HUES64 (cell line): ENCODE measurements around the gene ZMYM5.
"Not testable (repeated sequence)": the region's sequence is repeated elsewhere in the genome, so short reads cannot be mapped to it uniquely, and the experiment has no call there.

Experiments
- H3K27ac ChIP-seq: 2 replicates; pipeline ENCODE4 v1.7.0; 2013; ENCODE audit warnings: low read depth, low read length, inconsistent platforms
- H3K27me3 ChIP-seq: 2 replicates; pipeline ENCODE4 v1.6.1; 2013; ENCODE audit warnings: mild to moderate bottlenecking, low read length; ENCODE audit not compliant: insufficient read depth
- H3K36me3 ChIP-seq: 2 replicates; pipeline ENCODE4 v1.6.1; 2013; ENCODE audit warnings: mild to moderate bottlenecking, low read length; ENCODE audit not compliant: insufficient read depth
- H3K4me1 ChIP-seq: 2 replicates; pipeline ENCODE4 v1.6.1; 2013; ENCODE audit warnings: mild to moderate bottlenecking, low read length, moderate library complexity; ENCODE audit not compliant: insufficient read depth
- H3K4me3 ChIP-seq: 2 replicates; pipeline ENCODE4 v1.5.1; 2013; ENCODE audit warnings: mild to moderate bottlenecking, low read length, moderate library complexity
- H3K9ac ChIP-seq: 2 replicates; pipeline ENCODE4 v1.6.1; 2013; ENCODE audit warnings: mild to moderate bottlenecking, low read depth, low read length
- H3K9me3 ChIP-seq: 2 replicates; pipeline ENCODE4 v1.6.1; 2013; ENCODE audit warnings: low read depth, low read length; ENCODE audit not compliant: insufficient read depth
- WGBS: fragments of 150-250, 120-280 bp; methylation state at CpG from one replicate; pipeline ENCODE4 v1.1.7; 2013; ENCODE audit warnings: missing lambda C conversion rate; 5-methylcytosine and 5-hydroxymethylcytosine counted together

The ZMYM5 gene

DNA sequence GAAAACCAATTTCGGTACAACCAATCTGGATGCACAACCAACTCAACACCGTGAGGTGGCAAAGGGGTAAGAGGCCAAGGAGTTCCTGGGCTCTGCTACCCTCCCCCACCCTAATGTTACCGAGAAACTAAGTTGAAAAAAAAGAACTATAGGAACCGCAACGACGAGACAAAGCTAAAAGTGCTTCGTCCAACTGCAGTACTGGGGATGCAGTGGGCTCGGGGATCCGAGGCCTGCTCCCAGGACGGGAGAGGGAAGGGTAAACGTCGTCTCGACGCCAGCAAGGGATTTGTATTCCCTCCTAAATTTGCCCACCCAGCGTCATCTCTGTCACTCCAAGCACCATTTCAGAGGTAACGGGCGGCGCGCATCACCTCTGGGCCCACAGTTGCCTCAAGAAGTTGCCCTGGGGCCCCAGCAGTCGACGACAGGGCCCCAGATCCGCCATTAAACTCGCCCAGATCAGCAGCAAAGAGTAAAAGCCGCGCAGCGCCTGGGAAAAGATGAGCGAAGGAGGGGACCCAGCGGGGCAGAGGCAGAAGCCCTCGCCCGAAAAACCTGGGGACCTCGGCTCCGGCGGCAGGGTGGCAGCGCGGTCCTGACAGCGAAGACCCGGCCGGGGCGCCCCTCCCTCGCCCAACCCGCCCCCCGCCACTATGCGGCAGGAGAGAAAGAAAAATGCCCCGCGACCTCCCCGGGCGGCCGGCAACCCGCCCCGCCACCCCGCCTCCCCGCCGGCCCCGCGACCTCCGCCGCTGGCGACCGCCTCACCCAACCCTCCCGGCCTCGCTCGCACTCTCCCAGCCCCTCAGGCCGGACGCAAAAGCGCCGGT lies 752 bp downstream of the ZMYM5 start:
- H3K4me1 ChIP-seq: peaks cover 20% of the 10 kb centered on the region
- peak overlapping the region; percentile 93 for H3K27ac ChIP-seq
- peak overlapping the region; percentile 74 for H3K4me3 ChIP-seq
- under 1% methylated on average over 57 of the region's 66 CpGs for WGBS
- H3K27me3 ChIP-seq: no peaks in the 10 kb centered on the region
- peaks cover 3% of the 10 kb centered on the region; the same call in 1 of the 2 replicates for H3K36me3 ChIP-seq
- no peaks in the 10 kb centered on the region for H3K9me3 ChIP-seq
- peak overlapping the region; percentile 88 for H3K9ac ChIP-seq

GRCh38 chr13:19861762-19862161 lies 1.7 kb downstream of the ZMYM5 start:
- Histone ChIP-seq H3K36me3 (peaks cover 8% of the 10 kb centered on the region), H3K27ac (no peak overlapping the region; the same call in 1 of the 2 replicates), H3K27me3 (no peaks in the 10 kb centered on the region), H3K9ac (peak overlapping the region; percentile 88), H3K4me1 (peaks cover 20% of the 10 kb centered on the region), H3K9me3 (no peaks in the 10 kb centered on the region), H3K4me3 (peak overlapping the region; percentile 74)
- 82% methylated on average over 3 of the region's 4 CpGs for WGBS

DNA sequence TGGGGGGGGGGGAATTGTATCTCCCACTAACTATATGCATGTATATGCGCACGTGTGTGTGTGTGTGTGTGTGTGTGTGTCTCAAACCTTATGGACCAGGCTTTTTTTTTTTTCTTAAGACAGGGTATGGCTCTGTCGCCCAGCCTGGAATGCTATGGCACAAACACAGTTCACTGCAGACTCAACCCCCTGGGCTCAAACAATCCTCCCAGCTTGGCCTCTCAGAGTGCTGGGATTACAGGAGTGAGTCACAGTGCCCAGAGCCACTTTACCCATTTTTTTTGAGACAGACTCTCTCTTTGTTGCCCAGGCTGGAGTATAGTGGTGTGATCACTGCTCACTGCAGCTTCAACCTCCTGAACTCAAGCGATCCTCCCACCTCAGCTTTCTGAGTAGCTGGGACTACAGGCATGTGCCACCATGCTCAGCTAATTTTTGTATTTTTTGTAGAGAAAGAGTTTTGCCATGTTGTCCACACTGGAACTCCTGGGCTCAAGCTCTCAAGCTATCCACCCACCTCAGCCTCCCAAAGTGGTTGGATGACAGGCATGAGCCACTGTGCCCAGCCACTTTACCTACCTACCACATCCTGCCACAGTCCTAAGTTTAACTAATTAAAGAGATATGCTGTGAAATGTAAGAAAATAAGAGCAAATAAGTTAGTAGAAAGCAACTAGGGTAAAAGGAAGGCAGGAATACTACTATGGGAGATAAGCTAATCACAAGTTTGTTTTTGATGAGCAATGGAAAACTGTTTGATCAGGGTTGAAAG lies 2.4 kb downstream of the ZMYM5 start:
- 94% methylated on average over 4 of the region's 4 CpGs for WGBS
- Histone ChIP-seq H3K9ac (no peak overlapping the region), H3K36me3 (peaks cover 8% of the 10 kb centered on the region), H3K4me3 (peak overlapping the region; percentile 74; the same call in 1 of the 2 replicates), H3K9me3 (no peaks in the 10 kb centered on the region), H3K27me3 (no peaks in the 10 kb centered on the region), H3K27ac (no peak overlapping the region), H3K4me1 (peaks cover 20% of the 10 kb centered on the region)

GRCh38 chr13:19857637-19858036 lies 5.8 kb downstream of the ZMYM5 start:
- H3K27ac ChIP-seq, H3K9ac ChIP-seq, H3K9me3 ChIP-seq, H3K4me3 ChIP-seq, H3K27me3 ChIP-seq: not testable (repeated sequence)
- H3K36me3 ChIP-seq: peaks cover 16% of the 10 kb centered on the region
- 100% methylated on average over 2 of the region's 2 CpGs for WGBS
- H3K4me1 ChIP-seq: peaks cover 13% of the 10 kb centered on the region

DNA sequence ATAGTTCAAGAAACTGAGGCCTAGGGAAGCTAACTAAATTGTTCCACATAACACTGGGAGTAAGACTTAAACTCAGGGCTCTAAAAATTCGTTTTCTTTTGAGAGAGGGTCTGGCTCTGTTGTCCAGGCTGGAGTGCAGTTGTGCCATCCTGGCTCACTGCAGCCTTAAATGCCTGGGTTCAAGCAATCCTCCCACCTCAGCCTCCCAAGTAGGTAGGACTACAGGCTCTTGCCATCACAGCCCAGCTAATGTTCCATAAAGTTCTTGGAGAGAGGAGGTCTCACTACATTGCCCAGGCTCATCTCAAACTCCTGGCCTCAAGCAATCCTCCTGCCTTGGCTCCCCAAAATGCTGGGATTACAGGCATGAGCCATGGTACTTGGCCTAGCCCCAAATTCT lies 10.7 kb downstream of the ZMYM5 start:
- H3K36me3 ChIP-seq: peaks cover 50% of the 10 kb centered on the region
- no peaks in the 10 kb centered on the region for H3K9me3 ChIP-seq
- no peak overlapping the region for H3K4me3 ChIP-seq
- no peaks in the 10 kb centered on the region for H3K4me1 ChIP-seq
- no peaks in the 10 kb centered on the region for H3K27me3 ChIP-seq
- 93% methylated on average over 1 of the region's 1 CpG for WGBS
- no peak overlapping the region for H3K27ac ChIP-seq
- H3K9ac ChIP-seq: no peak overlapping the region

GRCh38 chr13:19845758-19846157 lies 17.7 kb downstream of the ZMYM5 start:
- peaks cover 12% of the 10 kb centered on the region for H3K4me1 ChIP-seq
- no peak overlapping the region for H3K4me3 ChIP-seq
- peaks cover 43% of the 10 kb centered on the region for H3K36me3 ChIP-seq
- no peaks in the 10 kb centered on the region for H3K27me3 ChIP-seq
- 89% methylated on average over 2 of the region's 2 CpGs for WGBS
- H3K9me3 ChIP-seq: no peaks in the 10 kb centered on the region
- H3K27ac ChIP-seq: no peak overlapping the region
- H3K9ac ChIP-seq: no peak overlapping the region

GRCh38 chr13:19838865-19839275 lies 24.6 kb downstream of the ZMYM5 start:
- no peak overlapping the region for H3K9ac ChIP-seq
- peaks cover 48% of the 10 kb centered on the region for H3K36me3 ChIP-seq
- H3K4me1 ChIP-seq: no peaks in the 10 kb centered on the region
- no peaks in the 10 kb centered on the region for H3K27me3 ChIP-seq
- no peak overlapping the region for H3K4me3 ChIP-seq
- H3K9me3 ChIP-seq: no peaks in the 10 kb centered on the region
- H3K27ac ChIP-seq: no peak overlapping the region
- WGBS: 99% methylated on average over 2 of the region's 4 CpGs

- H3K9ac ChIP-seq: no peak overlapping the region
- no peak overlapping the region for H3K4me3 ChIP-seq
- no peaks in the 10 kb centered on the region for H3K9me3 ChIP-seq
- no peaks in the 10 kb centered on the region for H3K4me1 ChIP-seq
- peaks cover 68% of the 10 kb centered on the region for H3K36me3 ChIP-seq
- H3K27me3 ChIP-seq: no peaks in the 10 kb centered on the region
- WGBS: 91% methylated on average over 1 of the region's 1 CpG
- H3K27ac ChIP-seq: no peak overlapping the region
Observed at GRCh38 chr13:19836472-19836871, 27.0 kb downstream of the ZMYM5 start.

- H3K4me1 ChIP-seq: no peaks in the 10 kb centered on the region
- WGBS: 96% methylated on average over 4 of the region's 4 CpGs
- H3K9ac ChIP-seq: no peak overlapping the region
- H3K27me3 ChIP-seq: no peaks in the 10 kb centered on the region
- H3K36me3 ChIP-seq: peaks cover 72% of the 10 kb centered on the region
- H3K27ac ChIP-seq: no peak overlapping the region
- no peak overlapping the region for H3K4me3 ChIP-seq
- no peaks in the 10 kb centered on the region for H3K9me3 ChIP-seq
Observed at GRCh38 chr13:19834704-19835103, 28.7 kb downstream of the ZMYM5 start.

DNA sequence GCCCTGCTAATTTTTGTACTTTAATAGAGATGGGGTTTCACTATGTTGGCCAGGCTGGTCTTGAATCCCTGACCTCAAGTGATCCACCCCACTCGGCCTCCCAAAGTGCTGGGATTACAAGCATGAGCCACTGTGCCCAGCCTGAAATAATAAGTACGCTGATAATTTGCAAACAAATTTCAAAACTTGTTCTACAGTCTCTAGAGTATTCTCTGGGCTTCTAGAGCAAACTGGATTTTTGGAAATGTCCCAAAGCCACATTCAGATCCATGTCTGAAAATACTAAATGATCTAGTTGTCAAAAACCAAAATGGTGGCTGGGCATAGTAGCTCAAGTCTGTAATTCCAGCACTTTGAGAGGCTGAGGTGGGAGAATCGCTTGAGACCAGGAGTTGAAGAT lies 40.8 kb downstream of the ZMYM5 start:
- Histone ChIP-seq H3K4me1 (no peaks in the 10 kb centered on the region), H3K36me3 (peaks cover 42% of the 10 kb centered on the region), H3K27ac (no peak overlapping the region), H3K9ac (no peak overlapping the region), H3K27me3 (no peaks in the 10 kb centered on the region), H3K9me3 (no peaks in the 10 kb centered on the region), H3K4me3 (no peak overlapping the region)
- 96% methylated on average over 3 of the region's 3 CpGs for WGBS

DNA sequence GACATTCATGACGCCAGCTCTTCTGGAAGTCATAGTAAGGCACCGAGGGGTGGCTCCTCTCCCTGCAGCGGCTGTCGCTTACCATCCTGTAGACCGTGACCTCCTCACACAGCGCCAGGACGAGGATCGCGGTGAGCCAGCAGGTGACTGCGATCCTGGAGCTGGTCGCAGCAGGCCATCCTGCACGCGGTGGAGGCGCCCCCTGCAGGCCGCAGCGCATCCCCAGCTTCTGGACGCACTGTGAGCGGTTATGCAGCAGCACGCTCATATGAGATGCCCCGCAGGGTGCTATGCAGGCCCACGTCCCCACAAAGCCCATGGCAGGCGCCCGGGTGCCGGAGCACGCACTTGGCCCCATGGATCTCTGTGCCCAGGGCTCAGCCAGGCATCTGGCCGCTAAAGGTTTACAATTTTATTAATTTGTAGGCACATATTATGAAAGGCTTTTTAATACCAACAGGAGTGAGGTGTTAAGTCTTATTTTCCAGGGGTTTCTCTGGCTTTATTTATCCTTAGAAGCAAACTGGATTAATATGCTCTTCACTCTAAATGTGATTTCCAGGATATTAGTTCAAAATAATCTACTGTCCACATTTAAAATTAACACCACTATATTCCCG lies 45.1 kb downstream of the ZMYM5 start:
- H3K4me1 ChIP-seq: no peaks in the 10 kb centered on the region
- no peaks in the 10 kb centered on the region for H3K27me3 ChIP-seq
- peaks cover 24% of the 10 kb centered on the region for H3K36me3 ChIP-seq
- H3K9ac ChIP-seq: no peak overlapping the region
- H3K9me3 ChIP-seq: no peaks in the 10 kb centered on the region
- no peak overlapping the region for H3K27ac ChIP-seq
- no peak overlapping the region for H3K4me3 ChIP-seq
- WGBS: 33% methylated on average over 27 of the region's 27 CpGs
